ENCODE data around the gene GNAS-AS1.

DNA sequence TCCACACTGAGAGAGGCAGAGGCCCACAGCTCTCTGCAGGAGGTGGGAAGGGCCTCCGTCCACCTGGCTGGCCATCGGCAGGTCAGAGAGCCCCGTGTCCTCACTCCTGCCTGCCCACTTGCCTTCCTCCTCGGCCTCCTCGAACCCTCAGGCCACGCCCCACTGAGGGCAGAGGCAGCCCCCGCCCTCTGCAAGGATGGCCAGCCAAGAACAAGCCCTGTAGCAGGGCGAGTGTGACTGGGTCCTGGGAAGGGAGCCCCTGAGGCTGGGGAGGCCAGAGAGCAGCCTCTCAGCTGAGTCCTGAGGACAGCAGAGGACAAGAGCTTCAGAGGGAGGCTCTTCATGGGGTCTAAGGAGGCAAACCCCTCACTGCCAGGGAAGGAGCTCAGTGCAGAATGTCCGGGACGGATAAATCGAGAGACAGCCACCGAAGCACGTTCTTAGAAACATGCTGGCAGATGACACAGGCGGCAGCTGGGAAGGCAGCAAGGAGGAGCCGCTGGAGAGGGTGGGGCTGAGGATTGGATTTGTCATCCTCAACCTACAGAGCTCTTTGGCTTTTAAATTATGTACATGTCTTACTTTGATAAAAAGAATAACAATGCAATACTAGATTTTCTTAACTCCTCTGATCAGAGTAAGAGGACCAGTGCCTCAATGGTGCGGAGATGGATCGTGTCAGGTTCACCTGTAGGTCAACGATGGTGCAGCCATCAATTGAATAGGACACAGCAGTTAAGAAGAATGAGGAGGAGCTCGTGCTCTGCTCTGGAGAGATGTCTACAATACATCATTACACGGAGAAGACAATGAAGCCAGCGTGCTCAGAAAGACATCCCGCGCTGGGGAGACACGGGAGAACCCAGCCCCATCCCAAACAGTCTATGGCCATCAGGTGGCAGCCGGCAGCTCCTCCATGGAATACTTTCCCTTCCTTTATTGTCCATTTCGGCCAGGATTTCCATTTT is 53.0 kb downstream of the GNAS-AS1 start:
- TF ChIP-seq, protein P1, sequence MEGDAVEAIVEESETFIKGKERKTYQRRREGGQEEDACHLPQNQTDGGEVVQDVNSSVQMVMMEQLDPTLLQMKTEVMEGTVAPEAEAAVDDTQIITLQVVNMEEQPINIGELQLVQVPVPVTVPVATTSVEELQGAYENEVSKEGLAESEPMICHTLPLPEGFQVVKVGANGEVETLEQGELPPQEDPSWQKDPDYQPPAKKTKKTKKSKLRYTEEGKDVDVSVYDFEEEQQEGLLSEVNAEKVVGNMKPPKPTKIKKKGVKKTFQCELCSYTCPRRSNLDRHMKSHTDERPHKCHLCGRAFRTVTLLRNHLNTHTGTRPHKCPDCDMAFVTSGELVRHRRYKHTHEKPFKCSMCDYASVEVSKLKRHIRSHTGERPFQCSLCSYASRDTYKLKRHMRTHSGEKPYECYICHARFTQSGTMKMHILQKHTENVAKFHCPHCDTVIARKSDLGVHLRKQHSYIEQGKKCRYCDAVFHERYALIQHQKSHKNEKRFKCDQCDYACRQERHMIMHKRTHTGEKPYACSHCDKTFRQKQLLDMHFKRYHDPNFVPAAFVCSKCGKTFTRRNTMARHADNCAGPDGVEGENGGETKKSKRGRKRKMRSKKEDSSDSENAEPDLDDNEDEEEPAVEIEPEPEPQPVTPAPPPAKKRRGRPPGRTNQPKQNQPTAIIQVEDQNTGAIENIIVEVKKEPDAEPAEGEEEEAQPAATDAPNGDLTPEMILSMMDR (IDR thresholded peaks at IDR 0.05) = no peak
- TF ChIP-seq EZH2 (IDR thresholded peaks at IDR 0.05; ENCODE audit: borderline replicate concordance, insufficient read depth, low read depth, low read length, poor library complexity, severe bottlenecking) = no peak

All from B cell (primary cell).